ENCODE results near the gene MMP24. TPM values are rescaled to one million over a fixed set of nuclear protein-coding genes. Genes with fewer than 3 reads are reported as not detected.

Gene MMP24
- polyA plus RNA-seq, 1 of the 3 experiments (the other 2 are of a cell fraction), result 18.1 TPM

- ChIA-PET POLR2A (interaction anchor here (0.6 to 1.7 kb wide), 5 partner anchors 12 to 171 kb away, joined by 3 to 9 read pairs (median 3); partner anchors contain the start of gene CEP250), CTCF (interaction anchor here (0.8 to 4.0 kb wide), 3 partner anchors 20 to 43 kb away, joined by 3 to 20 read pairs (median 3); no protein-coding TSS in a partner anchor)
- WGBS (ENCODE audit: low lambda C conversion rate), result 0% methylated on average over 23 of the region's 61 CpGs
- DNase-seq, result peak; percentile 96
- Histone ChIP-seq H3K27ac (ENCODE audit: low read depth in 2 of 2, low read length in 1 of 2) (peak within 1 kb of the TSS; percentile 67 to 75), H3K9me3 (no peaks in the 10 kb centered on the region), H3K36me3 (replicated peaks in 1 of 2; ENCODE audit: control insufficient read depth in 1 of 2, insufficient read depth in 2 of 2, low read length in 1 of 2) (peaks cover 16 to 26% of the 10 kb centered on the region in 2 experiments), H3F3A (replicated peaks; ENCODE audit: insufficient read depth) (peaks cover 20% of the 10 kb centered on the region), H3K9ac (peak within 1 kb of the TSS; percentile 81), H3K79me2 (ENCODE audit: insufficient read depth) (peaks cover 43% of the 10 kb centered on the region), H3K9me2 (no peaks in the 10 kb centered on the region), H3K4me1 (ENCODE audit: control insufficient read depth in 1 of 2, insufficient read depth in 2 of 2, low read depth in 1 of 2, low read length in 1 of 2) (peaks cover 0 to 11% of the 10 kb centered on the region in 2 experiments; a peak in 3 of 4 replicates), H2AFZ (ENCODE audit: low read depth) (peak within 1 kb of the TSS; percentile 89), H3K27me3 (ENCODE audit: insufficient read depth) (no peaks in the 10 kb centered on the region), H4K20me1 (ENCODE audit: insufficient read depth) (no peaks in the 10 kb centered on the region), H3K4me3 (ENCODE audit: low read depth in 2 of 2, low read length in 1 of 2) (peak within 1 kb of the TSS; percentile 71 to 80), H3K4me2 (peak within 1 kb of the TSS; percentile 76)
- no peak for TF ChIP-seq NRF1 (IDR thresholded peaks at IDR 0.05; ENCODE audit: low read depth, low read length)
- TF ChIP-seq EZH2phosphoT487 (IDR thresholded peaks at IDR 0.05; ENCODE audit: borderline replicate concordance, low read depth), result no peak
- TF ChIP-seq POLR2AphosphoS5 (IDR thresholded peaks at IDR 0.05; ENCODE audit: low read depth, low read length), result peak; percentile 83
- TF ChIP-seq, protein P1, sequence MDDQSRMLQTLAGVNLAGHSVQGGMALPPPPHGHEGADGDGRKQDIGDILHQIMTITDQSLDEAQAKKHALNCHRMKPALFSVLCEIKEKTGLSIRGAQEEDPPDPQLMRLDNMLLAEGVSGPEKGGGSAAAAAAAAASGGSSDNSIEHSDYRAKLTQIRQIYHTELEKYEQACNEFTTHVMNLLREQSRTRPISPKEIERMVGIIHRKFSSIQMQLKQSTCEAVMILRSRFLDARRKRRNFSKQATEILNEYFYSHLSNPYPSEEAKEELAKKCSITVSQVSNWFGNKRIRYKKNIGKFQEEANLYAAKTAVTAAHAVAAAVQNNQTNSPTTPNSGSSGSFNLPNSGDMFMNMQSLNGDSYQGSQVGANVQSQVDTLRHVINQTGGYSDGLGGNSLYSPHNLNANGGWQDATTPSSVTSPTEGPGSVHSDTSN (IDR thresholded peaks at IDR 0.05), result no peak
- no peak for TF ChIP-seq SMC3 (IDR thresholded peaks at IDR 0.05; ENCODE audit: low read depth, low read length)
- no peak for TF ChIP-seq EP300 (IDR thresholded peaks at IDR 0.05; ENCODE audit: borderline replicate concordance in 1 of 2, low read depth in 1 of 2, low read length in 1 of 2)
- TF ChIP-seq SIN3A (IDR thresholded peaks at IDR 0.05; ENCODE audit: borderline replicate concordance, low read depth, low read length), result peak; percentile 86; the same call in 1 of the 2 replicates
- TF ChIP-seq ELF1 (IDR thresholded peaks at IDR 0.05), result peak; percentile 86
- TF ChIP-seq CTCF (IDR thresholded peaks at IDR 0.05), result no peak
- TF ChIP-seq MXI1 (IDR thresholded peaks at IDR 0.05; ENCODE audit: low read depth, low read length), result peak; percentile 91
- TF ChIP-seq, protein P2, sequence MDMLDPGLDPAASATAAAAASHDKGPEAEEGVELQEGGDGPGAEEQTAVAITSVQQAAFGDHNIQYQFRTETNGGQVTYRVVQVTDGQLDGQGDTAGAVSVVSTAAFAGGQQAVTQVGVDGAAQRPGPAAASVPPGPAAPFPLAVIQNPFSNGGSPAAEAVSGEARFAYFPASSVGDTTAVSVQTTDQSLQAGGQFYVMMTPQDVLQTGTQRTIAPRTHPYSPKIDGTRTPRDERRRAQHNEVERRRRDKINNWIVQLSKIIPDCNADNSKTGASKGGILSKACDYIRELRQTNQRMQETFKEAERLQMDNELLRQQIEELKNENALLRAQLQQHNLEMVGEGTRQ (IDR thresholded peaks at IDR 0.05; ENCODE audit: borderline replicate concordance, low read depth, low read length), result no peak
- no peak for TF ChIP-seq FOSL2 (IDR thresholded peaks at IDR 0.05; ENCODE audit: borderline replicate concordance, low read depth)
- TF ChIP-seq, protein P3, sequence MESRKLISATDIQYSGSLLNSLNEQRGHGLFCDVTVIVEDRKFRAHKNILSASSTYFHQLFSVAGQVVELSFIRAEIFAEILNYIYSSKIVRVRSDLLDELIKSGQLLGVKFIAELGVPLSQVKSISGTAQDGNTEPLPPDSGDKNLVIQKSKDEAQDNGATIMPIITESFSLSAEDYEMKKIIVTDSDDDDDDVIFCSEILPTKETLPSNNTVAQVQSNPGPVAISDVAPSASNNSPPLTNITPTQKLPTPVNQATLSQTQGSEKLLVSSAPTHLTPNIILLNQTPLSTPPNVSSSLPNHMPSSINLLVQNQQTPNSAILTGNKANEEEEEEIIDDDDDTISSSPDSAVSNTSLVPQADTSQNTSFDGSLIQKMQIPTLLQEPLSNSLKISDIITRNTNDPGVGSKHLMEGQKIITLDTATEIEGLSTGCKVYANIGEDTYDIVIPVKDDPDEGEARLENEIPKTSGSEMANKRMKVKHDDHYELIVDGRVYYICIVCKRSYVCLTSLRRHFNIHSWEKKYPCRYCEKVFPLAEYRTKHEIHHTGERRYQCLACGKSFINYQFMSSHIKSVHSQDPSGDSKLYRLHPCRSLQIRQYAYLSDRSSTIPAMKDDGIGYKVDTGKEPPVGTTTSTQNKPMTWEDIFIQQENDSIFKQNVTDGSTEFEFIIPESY (IDR thresholded peaks at IDR 0.05; ENCODE audit: borderline replicate concordance, low read depth), result 0 out of 2 replicates have a peak, but pooled peaks have one; percentile 43
- TF ChIP-seq GATA2 (CRISPR knock-in tag; IDR thresholded peaks at IDR 0.05), result no peak
- TF ChIP-seq, protein P4, sequence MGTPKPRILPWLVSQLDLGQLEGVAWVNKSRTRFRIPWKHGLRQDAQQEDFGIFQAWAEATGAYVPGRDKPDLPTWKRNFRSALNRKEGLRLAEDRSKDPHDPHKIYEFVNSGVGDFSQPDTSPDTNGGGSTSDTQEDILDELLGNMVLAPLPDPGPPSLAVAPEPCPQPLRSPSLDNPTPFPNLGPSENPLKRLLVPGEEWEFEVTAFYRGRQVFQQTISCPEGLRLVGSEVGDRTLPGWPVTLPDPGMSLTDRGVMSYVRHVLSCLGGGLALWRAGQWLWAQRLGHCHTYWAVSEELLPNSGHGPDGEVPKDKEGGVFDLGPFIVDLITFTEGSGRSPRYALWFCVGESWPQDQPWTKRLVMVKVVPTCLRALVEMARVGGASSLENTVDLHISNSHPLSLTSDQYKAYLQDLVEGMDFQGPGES (IDR thresholded peaks at IDR 0.05; ENCODE audit: low read depth, low read length), result no peak
- peak; percentile 93 for TF ChIP-seq MAX (IDR thresholded peaks at IDR 0.05; ENCODE audit: low read depth)
- TF ChIP-seq TCF12 (IDR thresholded peaks at IDR 0.05), result no peak
- 0 out of 2 replicates have a peak, but pooled peaks have one; percentile 23 for TF ChIP-seq RFX5 (IDR thresholded peaks at IDR 0.05; ENCODE audit: low read length)
- 0 out of 2 replicates have a peak, but pooled peaks have one; percentile 20 for TF ChIP-seq RCOR1 (IDR thresholded peaks at IDR 0.05; ENCODE audit: low read length)
- no peak for TF ChIP-seq FOXM1 (IDR thresholded peaks at IDR 0.05; ENCODE audit: low read depth)
- TF ChIP-seq MEF2A (IDR thresholded peaks at IDR 0.05; ENCODE audit: borderline replicate concordance, low read depth), result no peak
- no peak; the same call in 1 of the 2 replicates for TF ChIP-seq NFIC (IDR thresholded peaks at IDR 0.05; ENCODE audit: borderline replicate concordance)
- no peak for TF ChIP-seq RAD21 (IDR thresholded peaks at IDR 0.05; ENCODE audit: low read length)
- TF ChIP-seq RXRA (IDR thresholded peaks at IDR 0.05; ENCODE audit: borderline replicate concordance, low read depth), result no peak
- no peak for TF ChIP-seq CHD2 (IDR thresholded peaks at IDR 0.05; ENCODE audit: low read length, partially characterized antibody)
- 0 out of 2 replicates have a peak, but pooled peaks have one; percentile 13 for TF ChIP-seq TEAD4 (IDR thresholded peaks at IDR 0.05; ENCODE audit: borderline replicate concordance, insufficient read depth)
Observed at GRCh38 chr20:35284267-35284991, 57.9 kb downstream of the MMP24 start, which contains the start of gene EIF6. EIF6 (minus strand) TSS chr20:35284772; CDS start chr20:35284487, 285 bp downstream.

Data from SK-N-SH (cell line).